Lung (tissue), 12 donors: ENCODE results near the gene ARHGEF18. TPM values are rescaled to one million over a fixed set of nuclear protein-coding genes. Genes with fewer than 3 reads are reported as not detected.

Experiments
- ATAC-seq: fragments of 200-7000 bp; cut with Tn5 transposase; one replicate; pipeline ENCODE4 v1.9.1; 2020; ENCODE audit warnings: moderate number of reproducible peaks; ENCODE audit not compliant: insufficient read depth, low FRiP score
- DNase-seq, 3 donors: peaks; one replicate each; pipeline ENCODE4 v3.0.0-alpha.2; 2013 to 2017
- H3K27ac ChIP-seq, 2 donors: one replicate each; pipeline ENCODE4 v1.5.1; 2013; ENCODE audit warnings: mild to moderate bottlenecking in 2 of 2, moderate library complexity in 2 of 2, control low read depth in 1 of 2, inconsistent platforms in 1 of 2, low read depth in 1 of 2, low read length in 1 of 2
- H3K27me3 ChIP-seq, 3 donors: one replicate each; pipeline ENCODE4 v1.5.1; 2013; ENCODE audit warnings: low read length in 2 of 3; ENCODE audit not compliant: control insufficient read depth in 3 of 3, insufficient read depth in 3 of 3
- H3K36me3 ChIP-seq, 4 donors: one replicate each; pipeline ENCODE4 v1.5.1; 2013; ENCODE audit warnings: low read length in 4 of 4, mild to moderate bottlenecking in 1 of 4, moderate library complexity in 1 of 4; ENCODE audit not compliant: control insufficient read depth in 4 of 4, insufficient read depth in 4 of 4
- H3K4me1 ChIP-seq, 5 donors: one replicate each; pipeline ENCODE4 v1.5.1; 2013; ENCODE audit warnings: low read length in 5 of 5, mild to moderate bottlenecking in 2 of 5, moderate library complexity in 1 of 5; ENCODE audit not compliant: control insufficient read depth in 5 of 5, insufficient read depth in 5 of 5
- H3K4me3 ChIP-seq: one replicate; pipeline ENCODE4 v1.5.1; 2013; ENCODE audit warnings: mild to moderate bottlenecking, control low read depth, moderate library complexity
- H3K9ac ChIP-seq, 2 donors: one replicate each; pipeline ENCODE4 v1.5.1; 2013; ENCODE audit warnings: low read length in 2 of 2, control low read depth in 1 of 2; ENCODE audit not compliant: insufficient read depth in 1 of 2
- H3K9me3 ChIP-seq, 4 donors: one replicate each; pipeline ENCODE4 v1.5.1; 2013; ENCODE audit warnings: low read length in 3 of 4, mild to moderate bottlenecking in 1 of 4, moderate library complexity in 1 of 4; ENCODE audit not compliant: control insufficient read depth in 4 of 4, insufficient read depth in 3 of 4
- CTCF ChIP-seq: IDR thresholded peaks from 2 replicates; pipeline ENCODE4 v1.5.1; 2012; ENCODE audit warnings: mild to moderate bottlenecking; ENCODE audit errors: control extremely low read depth, extremely low read depth
- WGBS, 2 donors: extraction: QIAGEN DNeasy Blood & Tissue Kit; methylation state at CpG; one replicate each; pipeline ENCODE4 v1.1.7; 2013; 5-methylcytosine and 5-hydroxymethylcytosine counted together
- polyA plus RNA-seq, 2 donors: library from polyadenylated mRNA; stranded (reverse); fragments of 200-250 nt; gene quantifications; one replicate each; pipeline ENCODE4 v1.2.1, GENCODE V29; 2013
- total RNA-seq, 2 donors: library from RNA; depleted of rRNA in 1 of 2; stranded (reverse); fragments of >200 nt in 1 of 2; gene quantifications; one replicate each; pipeline ENCODE4 v1.2.1, GENCODE V29; 2014 to 2021
- donor health status: control.
- donor health status: control.
- donor health status: Bipolar disorder and iron deficiency.
- donor health status: healthy.
- donor health status: DM: yes; HTN: yes; CAD: no.

Gene ARHGEF18
- total and polyA plus RNA-seq, 4 donors, result 22.8 to 55.6 (median 35.5) TPM

DNA sequence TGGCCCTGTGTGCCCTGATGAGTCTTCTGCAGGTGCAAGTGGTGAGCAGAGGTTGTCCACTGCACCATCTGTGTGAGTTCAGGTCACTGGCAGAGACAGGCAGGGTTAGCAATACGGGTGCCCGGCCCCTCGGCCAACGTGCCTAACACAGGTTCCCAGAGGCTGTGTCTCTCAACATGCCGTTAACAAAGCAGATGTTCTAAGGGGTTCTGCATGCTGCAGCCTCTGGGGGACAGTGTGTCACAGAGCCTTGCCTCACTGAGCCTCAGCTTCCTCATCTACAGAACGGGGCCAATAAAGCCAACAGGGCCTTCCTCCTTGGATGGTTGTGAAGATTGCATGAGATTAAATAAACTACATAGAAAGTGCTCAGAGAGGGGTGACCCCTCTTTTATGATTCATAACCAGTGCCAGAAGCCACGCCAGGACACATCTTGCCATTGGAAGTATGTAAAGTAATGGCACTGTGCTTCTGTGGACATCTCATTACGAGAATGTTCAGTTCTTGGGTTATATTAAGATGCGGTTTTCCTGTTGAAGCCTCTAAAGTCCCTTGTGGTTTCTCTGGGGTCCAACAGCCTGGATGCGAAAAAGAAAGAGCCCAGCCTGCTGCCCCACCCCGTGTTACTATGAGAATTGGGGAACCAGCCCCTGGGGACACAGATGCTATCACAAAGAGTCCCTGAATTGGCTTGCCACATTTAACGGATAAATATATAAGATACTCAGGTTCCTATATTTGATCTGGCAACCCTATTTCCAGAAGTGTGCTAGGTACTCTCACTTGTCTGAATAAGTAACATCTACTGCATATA, 11.2 kb upstream of the ARHGEF18 start:
- Histone ChIP-seq H3K4me1 (no peaks in the 10 kb centered on the region), H3K27me3 (no peaks in the 10 kb centered on the region), H3K9ac (no peak overlapping the region), H3K9me3 (no peaks in the 10 kb centered on the region), H3K4me3 (no peak overlapping the region), H3K27ac (no peak overlapping the region), H3K36me3 (no peaks in the 10 kb centered on the region)
- DNase-seq (no peak), ATAC-seq (peak; percentile 60)
- no peak for TF ChIP-seq CTCF
- 32 to 57% methylated on average over 12 of the region's 12 CpGs for WGBS, 2 donors

DNA sequence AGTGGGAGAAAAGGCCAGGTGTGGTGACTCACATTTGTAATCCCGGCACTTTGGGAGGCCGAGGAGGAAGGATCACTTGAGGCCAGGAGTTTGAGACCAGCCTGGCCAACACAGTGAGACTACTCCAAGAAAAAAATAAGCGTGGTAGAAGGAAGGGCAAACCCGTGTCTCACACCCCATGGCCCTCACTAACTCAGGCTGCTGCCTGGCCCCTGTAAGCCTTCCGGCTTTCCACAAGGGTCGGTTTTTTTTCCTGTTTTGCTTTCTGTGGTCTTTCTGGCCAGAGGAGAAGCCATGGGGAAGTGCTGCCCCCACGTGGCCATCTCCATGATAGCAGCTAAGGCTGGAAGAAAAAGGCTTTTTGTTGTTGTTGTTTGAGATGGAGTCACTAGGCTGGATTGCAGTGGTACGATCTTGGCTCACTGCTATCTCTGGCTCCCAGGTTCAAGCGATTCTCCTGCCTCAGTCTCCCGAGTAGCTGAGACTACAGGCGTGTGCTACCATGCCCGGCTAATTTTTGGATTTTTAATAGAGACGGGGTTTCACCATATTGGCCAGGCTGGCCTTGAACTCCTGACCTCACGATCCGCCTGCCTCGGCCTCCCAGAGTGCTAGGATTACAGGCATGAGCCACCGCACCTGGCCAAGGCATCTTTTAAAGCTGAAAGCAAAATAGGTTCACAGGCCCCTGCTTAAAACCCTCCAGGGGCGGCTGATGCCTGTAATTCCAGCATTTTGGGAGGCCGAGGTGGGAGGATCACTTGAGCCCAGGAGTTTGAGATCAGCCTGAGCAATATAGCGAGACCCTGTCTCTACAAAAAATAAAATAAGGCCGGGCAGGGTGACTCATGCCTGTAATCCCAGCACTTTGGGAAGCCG, 7.5 kb upstream of the ARHGEF18 start:
- WGBS, 2 donors, result 40 to 45% methylated on average over 22 of the region's 22 CpGs
- peak; percentile 71 for ATAC-seq
- Histone ChIP-seq H3K4me1 (no peaks in the 10 kb centered on the region), H3K9me3 (no peaks in the 10 kb centered on the region), H3K4me3 (no peak overlapping the region), H3K27me3 (no peaks in the 10 kb centered on the region), H3K36me3 (no peaks in the 10 kb centered on the region), H3K27ac (no peak overlapping the region), H3K9ac (no peak overlapping the region)
- TF ChIP-seq CTCF, result peak; percentile 98
- peak; percentile 89 to 90 (median 89) for DNase-seq

GRCh38 chr19:7342143-7342542, 6.6 kb upstream of the ARHGEF18 start:
- WGBS, 2 donors, result 88 to 91% methylated on average over 5 of the region's 5 CpGs

More at GRCh38 chr19:7342143-7342542, 6.6 kb upstream of the ARHGEF18 start:
- no peak for ATAC-seq
- H3K27me3 ChIP-seq, result no peaks in the 10 kb centered on the region
- DNase-seq, result no peak
- no peak overlapping the region for H3K4me3 ChIP-seq
- H3K9ac ChIP-seq, result no peak overlapping the region
- H3K4me1 ChIP-seq, result no peaks in the 10 kb centered on the region
- H3K27ac ChIP-seq, result no peak overlapping the region
- TF ChIP-seq CTCF, result no peak
- H3K9me3 ChIP-seq, result no peaks in the 10 kb centered on the region
- H3K36me3 ChIP-seq, result no peaks in the 10 kb centered on the region
